Stimulated activated CD8-positive, alpha-beta memory T cell treated with anti-CD3 and anti-CD28 coated beads, Interleukin-15, amount 100 ng/mL, for 24 hours (primary cell): Measurements from ENCODE around the gene ATP5PB.

Experiments used
- DNase-seq: peaks from one replicate; pipeline ENCODE4 v3.0.0-alpha.2; 2020; ENCODE audit warnings: low read depth

The ATP5PB gene

GRCh38 chr1:111446967-111447892 lies 2.0 kb upstream of the ATP5PB start:
- no peak for DNase-seq

DNA sequence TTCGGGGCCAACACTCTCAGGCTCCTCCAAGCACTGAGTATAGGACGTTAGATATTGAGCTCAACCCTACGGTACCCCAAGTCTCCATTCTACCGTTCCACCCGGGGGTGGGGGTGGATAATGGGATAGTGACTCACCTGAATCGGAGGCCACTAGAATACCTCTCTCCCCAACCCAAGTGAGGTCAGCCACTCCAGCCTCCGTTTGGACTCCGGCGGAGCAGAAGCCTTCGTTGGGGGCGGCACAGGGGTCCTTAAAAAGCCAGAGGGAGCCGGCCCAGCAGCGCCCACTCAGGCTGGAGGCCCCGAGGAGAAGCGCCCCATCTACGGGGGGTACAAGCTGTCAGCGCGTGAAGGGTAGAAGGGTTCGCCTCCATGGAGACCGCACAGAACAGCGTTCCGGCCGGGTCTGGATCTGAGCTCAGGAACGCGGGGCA lies 764 bp upstream of the ATP5PB start:
- no peak for DNase-seq

DNA sequence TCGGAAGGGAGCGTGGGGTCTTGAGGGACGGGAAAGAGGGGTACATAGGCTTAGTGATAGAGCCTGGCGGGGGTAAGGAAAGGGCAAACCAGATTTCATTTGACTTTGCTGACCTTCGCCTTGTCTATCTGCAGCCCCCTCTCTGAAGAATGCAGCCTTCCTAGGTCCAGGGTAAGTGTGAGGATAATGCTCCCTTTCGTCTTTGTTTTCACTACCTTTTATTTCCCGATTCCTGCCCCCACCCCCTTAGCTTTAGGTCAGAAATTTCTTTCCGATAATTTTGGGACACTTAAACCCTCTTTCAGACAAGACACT lies 396 bp downstream of the ATP5PB start:
- DNase-seq = no peak

DNA sequence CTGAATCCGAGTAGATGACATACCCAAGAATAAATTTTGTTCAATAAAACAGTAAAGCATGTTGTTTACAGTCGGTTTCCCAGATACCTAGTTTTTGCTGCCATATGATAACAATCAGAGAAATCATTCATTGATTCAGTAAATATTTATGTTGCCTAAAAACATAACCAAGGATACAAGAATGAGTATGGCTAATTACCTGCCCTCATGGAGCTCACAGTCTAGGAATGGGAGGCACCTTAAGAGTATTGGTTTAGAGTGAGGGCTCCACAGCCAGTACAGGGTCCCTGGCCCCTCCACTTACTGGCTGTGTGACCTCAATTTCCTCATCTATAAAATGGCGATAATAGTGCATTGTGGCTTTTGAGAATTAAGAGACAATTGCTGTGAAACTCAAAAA lies 921 bp downstream of the ATP5PB start:
- no peak for DNase-seq

GRCh38 chr1:111452581-111452980 lies 3.3 kb downstream of the ATP5PB start:
- no peak for DNase-seq

DNA sequence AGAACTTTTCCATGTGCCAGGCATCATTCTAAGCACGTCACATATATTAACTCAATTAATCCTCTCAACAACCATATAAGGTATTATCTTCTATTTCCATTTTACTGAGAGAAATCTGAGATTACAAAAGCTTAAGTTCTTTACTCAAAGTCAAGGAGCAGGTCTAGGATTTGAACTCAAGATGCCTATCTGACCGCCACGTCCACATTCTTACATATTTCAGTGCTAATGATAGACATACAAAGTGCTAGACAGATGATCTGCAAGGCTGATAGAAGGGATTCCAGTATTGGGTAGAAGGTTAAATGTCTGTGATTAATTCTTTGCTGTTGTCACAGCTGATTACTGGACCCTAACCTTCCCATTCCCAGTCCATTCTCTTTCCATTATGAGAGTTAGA lies 4.4 kb downstream of the ATP5PB start:
- DNase-seq = no peak

DNA sequence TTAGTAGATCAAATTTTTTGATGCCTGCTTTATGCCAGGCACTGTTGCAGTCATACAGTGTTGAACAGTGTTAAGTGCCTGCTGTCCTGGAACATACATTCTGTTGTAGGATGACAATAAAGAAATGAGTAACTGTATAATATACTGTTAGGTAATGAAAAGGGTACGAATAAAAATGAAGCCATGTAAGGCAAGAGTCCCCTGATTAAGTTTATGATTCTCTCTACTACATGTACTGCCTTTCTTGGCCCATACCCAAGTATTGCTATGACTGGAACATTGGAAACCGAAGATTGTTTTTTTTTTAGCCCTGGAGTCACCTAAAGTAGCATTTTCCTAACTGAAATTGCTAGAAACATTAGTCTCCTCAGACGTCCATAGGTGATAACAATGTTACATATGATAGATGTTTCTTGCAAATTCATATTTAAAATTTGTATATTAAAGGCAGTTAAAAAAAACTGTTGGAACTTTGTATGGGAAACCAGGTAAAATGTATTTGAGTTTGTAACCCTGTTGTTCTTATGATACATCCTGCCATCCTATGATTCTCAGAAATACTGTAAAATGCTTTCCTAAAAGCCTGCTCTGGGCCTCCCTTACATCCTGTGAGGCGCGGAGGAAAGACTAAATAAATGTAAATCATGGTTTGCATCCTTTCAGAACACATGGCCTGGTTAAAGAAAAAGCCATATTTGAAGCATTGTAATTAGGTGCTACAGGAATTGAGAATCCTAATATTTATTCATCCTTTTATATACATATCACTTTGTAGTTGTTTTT lies 5.8 kb downstream of the ATP5PB start:
- DNase-seq = no peak

GRCh38 chr1:111455642-111456031 lies 6.4 kb downstream of the ATP5PB start:
- no peak for DNase-seq

DNA sequence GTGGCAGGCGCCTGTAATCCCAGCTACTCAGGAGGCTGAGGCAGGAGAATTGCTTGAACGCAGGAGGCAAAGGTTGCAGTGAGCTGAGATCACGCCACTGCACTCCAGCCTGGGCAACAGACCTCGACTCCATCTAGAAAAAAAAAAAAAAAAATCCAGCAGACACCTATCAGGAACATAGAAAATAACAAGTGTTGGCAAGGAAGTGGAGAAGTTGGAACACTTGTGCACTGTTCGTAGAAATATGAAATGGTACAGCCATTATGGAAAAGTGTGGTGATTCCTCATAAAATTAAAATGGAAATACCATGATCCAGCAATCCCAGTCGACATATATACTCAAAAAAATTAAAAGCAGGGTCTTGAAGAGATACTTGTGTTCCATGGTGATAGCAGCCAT lies 12.5 kb downstream of the ATP5PB start:
- no peak for DNase-seq

GRCh38 chr1:111462370-111463028 lies 13.2 kb downstream of the ATP5PB start:
- DNase-seq = no peak

DNA sequence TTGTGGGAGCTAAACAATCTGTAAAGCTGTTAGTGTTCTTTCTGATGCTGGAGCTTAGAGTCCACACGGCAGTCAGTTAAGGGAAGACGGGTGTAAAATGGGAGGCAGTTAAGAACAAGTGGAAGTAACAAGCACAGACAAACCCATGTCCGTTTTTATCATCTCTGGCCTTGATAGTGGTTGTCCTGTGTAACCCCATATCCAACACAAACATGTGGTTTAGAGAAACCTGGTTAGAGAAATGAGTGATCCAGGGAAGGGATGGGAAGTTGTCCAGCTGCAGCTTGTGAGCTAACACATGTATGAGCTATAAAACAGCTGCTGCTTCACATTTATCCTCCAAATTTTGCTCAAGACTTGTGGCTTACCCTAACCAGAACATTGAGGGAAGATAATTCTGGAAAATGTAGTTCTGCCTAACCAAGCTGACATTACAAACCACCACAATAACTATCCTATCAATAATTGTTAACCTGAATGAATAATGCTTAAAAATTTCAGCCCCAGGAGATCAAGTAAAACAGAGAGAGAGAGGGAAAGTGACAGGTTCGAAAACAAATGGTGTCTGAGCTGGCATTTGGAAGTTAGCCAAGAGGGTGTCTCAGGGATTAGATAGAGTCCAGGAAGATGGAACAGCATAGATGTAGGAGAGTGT lies 13.9 kb downstream of the ATP5PB start:
- no peak for DNase-seq

DNA sequence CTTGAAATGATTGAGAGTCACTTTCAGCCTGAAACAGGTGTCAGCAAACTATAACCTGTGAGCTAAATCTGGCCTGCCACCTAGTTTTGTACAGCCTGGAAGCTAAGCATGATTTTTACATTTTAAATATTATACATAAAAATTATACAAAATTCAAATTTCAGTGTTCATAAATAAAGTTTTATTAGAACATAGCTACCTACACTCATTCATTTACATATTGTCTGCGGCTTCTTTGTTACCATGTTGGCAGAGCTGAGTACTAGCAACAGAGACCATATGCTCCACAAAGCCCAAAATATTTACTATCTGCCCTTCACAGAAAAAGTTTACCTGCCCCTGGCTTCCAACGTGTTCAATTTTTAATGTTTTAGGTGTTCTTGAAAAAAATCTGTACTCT lies 16.5 kb downstream of the ATP5PB start:
- DNase-seq = no peak

GRCh38 chr1:111466480-111466879 lies 17.2 kb downstream of the ATP5PB start:
- DNase-seq = no peak

- DNase-seq = no peak
Measured at GRCh38 chr1:111467865-111468716, 18.8 kb downstream of the ATP5PB start.

- no peak for DNase-seq
Measured at GRCh38 chr1:111468717-111469100, 19.4 kb downstream of the ATP5PB start.

DNA sequence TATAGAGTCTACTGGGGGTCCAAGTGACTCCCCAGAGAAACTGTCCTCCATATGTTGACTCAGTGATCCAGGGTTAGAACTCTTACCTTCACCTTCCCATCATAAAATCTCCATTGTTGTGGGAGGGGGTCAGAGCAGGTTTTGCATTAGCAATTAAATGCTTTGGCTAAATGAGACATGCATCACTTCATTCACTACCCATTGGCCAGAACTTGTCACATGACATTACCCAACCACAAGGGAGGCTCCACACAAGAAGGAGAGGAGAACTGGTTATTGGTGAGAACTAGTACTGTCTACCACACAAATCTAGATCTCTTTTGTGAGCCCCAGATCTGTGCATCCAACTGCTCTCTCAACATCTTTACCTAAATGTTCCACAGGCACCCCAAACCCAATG lies 20.3 kb downstream of the ATP5PB start:
- DNase-seq = no peak

DNA sequence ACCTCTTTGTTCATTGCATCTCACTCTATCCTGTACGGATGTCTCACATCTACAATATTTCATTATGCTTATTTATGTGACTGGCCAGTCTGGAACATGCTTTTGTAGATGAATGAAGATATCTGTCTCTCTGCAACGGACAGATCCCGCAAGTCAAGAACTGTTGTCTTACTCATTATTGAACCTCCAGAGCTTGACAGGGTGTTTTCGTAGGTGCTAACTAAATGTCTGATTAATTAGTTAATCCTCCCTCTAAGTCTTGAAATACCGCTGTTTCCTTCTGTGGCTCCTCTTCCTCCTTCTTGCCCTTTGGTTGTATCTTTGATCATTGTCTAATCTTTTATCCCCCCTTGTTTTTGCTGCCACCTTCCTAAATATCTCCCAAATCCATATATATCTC lies 21.3 kb downstream of the ATP5PB start:
- no peak for DNase-seq

- no peak for DNase-seq
Measured at GRCh38 chr1:111471012-111471411, 21.7 kb downstream of the ATP5PB start.

GRCh38 chr1:111471538-111471937 lies 22.3 kb downstream of the ATP5PB start:
- DNase-seq = no peak

GRCh38 chr1:111474106-111474505 lies 24.8 kb downstream of the ATP5PB start:
- no peak for DNase-seq

GRCh38 chr1:111474521-111474920 lies 25.3 kb downstream of the ATP5PB start:
- no peak for DNase-seq
